ENCODE results near the gene PTPRJ.
"Not testable (repeated sequence)": the region's sequence is repeated elsewhere in the genome, so short reads cannot be mapped to it uniquely, and the experiment has no call there.

The PTPRJ gene

GRCh38 chr11:48123934-48124755, 143.8 kb downstream of the PTPRJ start:
- no peak for DNase-seq

DNA sequence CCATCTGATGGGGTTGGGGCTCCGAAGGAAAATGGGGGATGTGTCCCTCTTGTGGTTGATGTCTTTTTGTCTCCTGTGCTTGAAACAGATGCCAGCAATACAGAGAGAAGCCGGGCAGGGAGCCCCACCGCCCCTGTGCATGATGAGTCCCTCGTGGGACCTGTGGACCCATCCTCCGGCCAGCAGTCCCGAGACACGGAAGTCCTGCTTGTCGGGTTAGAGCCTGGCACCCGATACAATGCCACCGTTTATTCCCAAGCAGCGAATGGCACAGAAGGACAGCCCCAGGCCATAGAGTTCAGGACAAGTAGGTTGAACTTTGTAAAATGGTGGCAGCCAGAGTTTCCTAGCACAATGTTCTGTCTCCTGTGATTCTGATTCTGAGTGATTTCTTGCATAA, 144.5 kb downstream of the PTPRJ start:
- no peak for DNase-seq

DNA sequence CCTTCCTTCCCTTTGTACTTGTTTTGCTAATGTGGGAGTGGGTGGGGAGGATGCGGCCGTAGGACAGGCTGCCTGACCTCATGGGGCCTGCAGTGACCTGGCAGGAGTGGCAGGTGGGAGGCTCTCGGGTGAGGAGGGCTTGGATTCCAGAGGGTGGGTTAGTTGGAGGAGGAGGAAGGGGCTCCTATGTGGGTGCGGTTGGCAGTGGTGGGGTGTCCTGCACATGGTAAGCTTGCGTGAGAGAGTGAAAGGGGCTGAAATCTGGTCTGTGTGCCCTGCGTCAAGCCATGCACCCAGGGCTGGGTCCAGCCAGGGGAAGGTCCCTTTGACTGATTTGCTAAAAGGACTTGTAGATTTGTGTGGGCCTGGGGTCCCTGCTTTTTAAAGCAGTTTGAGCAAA, 145.5 kb downstream of the PTPRJ start:
- DNase-seq, result no peak

DNA sequence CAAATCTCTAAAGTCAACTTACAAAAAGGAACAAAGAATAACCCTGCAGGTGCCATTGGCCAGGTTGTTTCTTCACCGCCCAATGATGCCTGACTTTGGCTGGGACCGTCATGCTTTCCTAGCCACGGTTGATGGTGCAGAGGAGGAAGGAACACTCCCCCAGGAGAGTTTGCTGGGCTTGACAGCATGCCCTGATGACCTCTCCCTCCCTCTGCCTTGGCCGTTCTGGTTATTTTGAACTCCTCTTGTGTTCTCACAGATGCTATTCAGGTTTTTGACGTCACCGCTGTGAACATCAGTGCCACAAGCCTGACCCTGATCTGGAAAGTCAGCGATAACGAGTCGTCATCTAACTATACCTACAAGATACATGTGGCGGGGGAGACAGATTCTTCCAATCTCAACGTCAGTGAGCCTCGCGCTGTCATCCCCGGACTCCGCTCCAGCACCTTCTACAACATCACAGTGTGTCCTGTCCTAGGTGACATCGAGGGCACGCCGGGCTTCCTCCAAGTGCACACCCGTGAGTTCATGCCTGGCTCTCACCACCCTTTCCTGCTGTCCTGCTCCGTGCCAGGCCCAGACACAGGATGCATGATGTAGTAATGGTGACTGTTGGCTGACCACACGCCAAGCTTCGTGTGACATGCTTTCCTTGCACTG, 147.3 kb downstream of the PTPRJ start:
- no peak for DNase-seq

GRCh38 chr11:48129697-48130395, 149.5 kb downstream of the PTPRJ start:
- no peak for DNase-seq

GRCh38 chr11:48134221-48134922, 154.0 kb downstream of the PTPRJ start:
- no peak for DNase-seq

GRCh38 chr11:48138222-48138621, 157.9 kb downstream of the PTPRJ start:
- no peak for DNase-seq

DNA sequence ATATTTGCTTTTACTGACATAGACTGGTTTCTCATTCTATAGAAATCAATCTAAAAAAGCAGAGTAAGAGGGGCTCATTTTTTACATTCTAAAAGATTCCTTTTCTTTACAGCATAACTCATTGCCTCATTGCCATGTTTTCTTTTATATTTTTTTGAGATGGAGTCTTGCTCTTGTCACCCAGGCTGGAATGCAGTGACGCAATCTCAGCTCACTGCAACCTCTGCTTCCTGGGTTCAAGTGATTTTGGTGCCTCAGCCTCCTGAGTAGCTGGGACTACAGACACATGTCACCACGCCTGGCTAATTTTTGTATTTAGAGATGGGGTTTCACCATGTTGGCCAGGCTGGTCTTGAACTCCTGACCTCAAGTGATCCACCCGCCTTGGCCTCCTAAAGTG, 159.5 kb downstream of the PTPRJ start:
- not testable (repeated sequence) for DNase-seq

DNA sequence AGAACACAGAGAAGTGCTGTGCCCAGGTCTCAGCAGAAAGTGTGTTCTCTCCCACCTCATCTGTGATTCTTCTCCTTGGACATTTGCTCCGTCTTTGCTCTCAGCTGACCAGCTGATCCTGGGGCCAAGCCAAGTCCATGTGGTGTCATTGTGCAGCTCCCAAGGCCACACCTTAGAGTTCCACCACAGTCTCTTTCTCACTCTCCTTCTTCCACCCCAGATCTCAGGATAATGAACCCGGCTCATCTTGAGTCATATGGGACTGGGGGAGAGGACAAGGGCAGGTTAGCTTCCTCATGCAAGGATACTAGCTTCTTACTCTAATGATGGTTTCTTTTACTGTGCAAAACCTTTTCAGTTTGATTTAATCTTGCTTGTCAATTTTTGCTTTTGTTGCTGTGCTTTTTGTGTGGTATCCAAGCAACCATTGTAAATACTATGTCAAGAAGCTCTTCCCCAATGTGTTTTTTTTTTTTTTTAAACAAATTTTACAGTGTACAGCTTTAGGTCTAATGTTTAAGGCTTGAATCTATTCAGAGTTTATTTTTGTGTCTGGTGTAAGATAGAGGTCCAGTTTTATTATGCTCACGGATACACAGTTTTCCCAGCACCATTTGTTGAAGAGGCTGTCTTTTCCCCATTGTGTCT, 161.2 kb downstream of the PTPRJ start:
- DNase-seq, result no peak

- no peak for DNase-seq
Observed at GRCh38 chr11:48142889-48143288, 162.5 kb downstream of the PTPRJ start.

DNA sequence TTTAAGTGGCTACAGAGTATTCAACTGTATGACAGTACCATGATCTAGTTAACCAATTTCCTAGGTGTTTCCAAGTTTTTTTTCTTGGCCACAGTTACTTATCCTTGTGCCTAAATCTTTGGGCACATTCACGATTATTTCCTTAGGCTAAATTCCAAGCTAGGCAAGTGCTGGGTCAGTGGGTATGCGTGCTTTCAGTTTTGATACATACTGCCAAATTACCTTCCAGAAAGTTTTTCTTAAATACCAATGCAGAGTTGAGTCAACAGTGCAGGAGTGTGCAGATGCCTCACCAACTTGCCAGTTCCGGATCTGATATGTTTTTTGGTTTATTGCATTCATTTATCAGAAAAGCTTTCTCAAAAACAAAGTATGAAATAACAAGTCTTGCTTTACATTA, 168.4 kb downstream of the PTPRJ start:
- DNase-seq, result no peak

- DNase-seq, result no peak
Observed at GRCh38 chr11:48150213-48150612, 169.9 kb downstream of the PTPRJ start.

GRCh38 chr11:48154151-48154550, 173.8 kb downstream of the PTPRJ start:
- no peak for DNase-seq

GRCh38 chr11:48161951-48162884, 181.9 kb downstream of the PTPRJ start:
- no peak for DNase-seq

DNA sequence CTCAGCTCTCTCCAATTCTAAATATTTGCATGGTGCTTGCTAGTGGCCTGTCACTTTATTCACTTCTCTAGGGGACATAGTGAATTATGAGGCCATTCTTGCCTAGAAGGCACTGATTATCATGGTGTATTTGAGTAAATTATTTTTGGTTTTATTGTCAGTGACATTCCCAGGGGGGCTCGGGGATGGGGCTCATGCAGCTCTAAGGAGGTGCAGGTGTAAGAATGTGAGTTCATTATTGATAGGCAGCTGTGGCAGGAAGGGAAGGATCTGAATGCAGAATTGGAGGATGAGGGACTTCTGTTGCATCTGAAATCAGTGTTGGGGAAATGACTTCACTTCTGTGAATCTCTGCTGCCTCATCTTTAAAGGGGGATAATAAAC, 182.5 kb downstream of the PTPRJ start:
- no peak for DNase-seq

DNA sequence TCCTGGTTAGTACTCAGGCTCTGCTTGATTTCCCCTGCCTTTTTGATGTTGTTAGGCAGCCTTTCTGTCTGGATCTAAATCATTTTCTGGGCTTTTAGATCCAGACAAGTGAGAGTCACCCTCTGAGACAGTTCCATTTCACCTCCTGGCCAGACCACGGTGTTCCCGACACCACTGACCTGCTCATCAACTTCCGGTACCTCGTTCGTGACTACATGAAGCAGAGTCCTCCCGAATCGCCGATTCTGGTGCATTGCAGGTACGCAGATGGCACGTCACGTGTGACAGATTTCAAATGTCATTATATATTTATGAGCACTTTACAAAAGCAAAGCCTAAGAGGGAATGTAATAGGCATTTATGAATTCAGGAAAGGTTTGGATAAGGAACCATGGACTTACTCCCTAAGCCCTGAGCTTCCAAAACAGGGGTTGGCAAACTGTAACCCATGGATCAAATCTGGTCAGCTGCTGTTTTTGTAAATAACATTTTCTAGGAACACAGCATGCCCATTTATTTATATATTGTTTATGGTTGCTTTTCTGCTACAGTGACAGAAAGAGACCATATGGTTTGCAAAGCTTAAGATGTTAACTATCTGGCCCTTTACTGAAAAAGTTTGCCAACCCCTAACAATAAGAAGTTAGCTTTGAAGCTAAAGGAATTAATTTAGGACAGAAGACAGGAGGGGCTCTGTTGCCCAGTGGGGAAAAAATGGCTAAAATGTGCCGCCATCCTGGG, 183.2 kb downstream of the PTPRJ start:
- DNase-seq, result no peak

- no peak for DNase-seq
Observed at GRCh38 chr11:48164836-48165235, 184.5 kb downstream of the PTPRJ start.

DNA sequence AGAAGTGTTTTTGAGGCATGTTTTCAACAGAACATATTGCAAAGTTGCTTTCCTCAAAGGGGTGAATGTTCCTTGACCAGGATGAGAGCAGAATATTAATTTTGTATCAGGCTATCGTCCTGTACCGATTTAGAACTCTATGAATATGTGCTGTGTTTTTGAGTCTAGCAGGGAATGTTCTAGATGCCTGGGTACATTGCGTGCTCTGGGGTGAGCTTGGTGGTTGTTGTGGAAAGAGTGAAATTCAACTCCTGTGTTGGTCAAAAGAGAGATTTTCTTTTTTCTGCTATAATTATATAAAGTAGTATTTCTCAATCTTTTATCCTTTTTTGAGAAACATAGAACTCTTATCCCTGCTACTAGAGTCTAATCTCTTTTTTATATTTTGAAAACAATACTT, 185.1 kb downstream of the PTPRJ start:
- DNase-seq, result no peak

DNA sequence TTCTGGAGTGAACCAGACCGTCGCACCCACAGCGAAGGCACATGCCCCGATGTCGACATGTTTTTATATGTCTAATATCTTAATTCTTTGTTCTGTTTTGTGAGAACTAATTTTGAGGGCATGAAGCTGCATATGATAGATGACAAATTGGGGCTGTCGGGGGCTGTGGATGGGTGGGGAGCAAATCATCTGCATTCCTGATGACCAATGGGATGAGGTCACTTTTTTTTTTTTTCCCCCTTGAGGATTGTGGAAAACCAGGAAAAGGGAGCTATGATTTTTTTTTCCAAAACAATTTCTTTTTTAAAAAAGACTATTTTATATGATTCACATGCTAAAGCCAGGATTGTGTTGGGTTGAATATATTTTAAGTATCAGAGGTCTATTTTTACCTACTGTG, 187.0 kb downstream of the PTPRJ start:
- DNase-seq, result no peak

GRCh38 chr11:48168815-48169214, 188.5 kb downstream of the PTPRJ start:
- no peak for DNase-seq

- DNase-seq, result no peak
Observed at GRCh38 chr11:48169259-48169658, 188.9 kb downstream of the PTPRJ start.

All from NCI-H1092 treated with DMSO at 0.1 percent for 48 hours (cell line).